Choroid plexus epithelial cell (primary cell): Measurements from ENCODE around the gene MCF2L2.
"Not testable (repeated sequence)": the region's sequence is repeated elsewhere in the genome, so short reads cannot be mapped to it uniquely, and the experiment has no call there.

Source experiments
- DNase-seq: peaks from one replicate; pipeline ENCODE4 v3.0.0-alpha.2; 2010; ENCODE audit warnings: low read depth
- H3K4me3 ChIP-seq: 2 replicates; pipeline ENCODE4 v1.5.1; 2011; ENCODE audit warnings: low read depth, mild to moderate bottlenecking, control low read depth, low read length, moderate library complexity
- CTCF ChIP-seq: conservative IDR thresholded peaks from 2 replicates; pipeline ENCODE4 v1.5.1; 2011; ENCODE audit warnings: low read depth, mild to moderate bottlenecking, control low read depth, inconsistent platforms, low read length, moderate library complexity

The MCF2L2 gene

GRCh38 chr3:183378008-183378407 is 50.4 kb downstream of the MCF2L2 start:
- DNase-seq, result no peak
- no peak for TF ChIP-seq CTCF
- H3K4me3 ChIP-seq, result no peak overlapping the region

- no peak for TF ChIP-seq CTCF
- no peak overlapping the region for H3K4me3 ChIP-seq
- no peak for DNase-seq
Observed at GRCh38 chr3:183377307-183377959, 51.0 kb downstream of the MCF2L2 start.

DNA sequence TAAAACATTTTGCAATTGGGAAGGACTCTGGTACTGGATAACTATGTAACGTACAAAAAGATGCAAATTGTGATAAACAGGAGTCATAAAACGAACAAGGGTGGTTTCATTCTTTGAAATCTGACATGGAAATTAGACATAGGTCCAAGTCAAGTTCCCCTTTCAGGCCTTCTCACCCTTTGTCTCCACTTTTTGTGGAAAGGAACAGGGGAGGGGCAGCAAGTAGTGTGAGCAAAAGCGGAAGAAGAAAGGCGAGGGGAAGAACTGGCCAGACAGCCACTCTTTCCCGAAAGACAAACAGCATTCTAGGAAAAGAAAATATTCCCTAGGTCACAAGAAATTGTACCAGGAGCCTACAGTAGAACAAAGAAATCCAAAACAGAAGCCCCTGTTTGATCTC is 52.6 kb downstream of the MCF2L2 start:
- no peak for DNase-seq
- no peak for TF ChIP-seq CTCF
- H3K4me3 ChIP-seq, result no peak overlapping the region

GRCh38 chr3:183375337-183375736 is 53.1 kb downstream of the MCF2L2 start:
- H3K4me3 ChIP-seq, result no peak overlapping the region
- peak; percentile 68 for DNase-seq
- no peak for TF ChIP-seq CTCF

DNA sequence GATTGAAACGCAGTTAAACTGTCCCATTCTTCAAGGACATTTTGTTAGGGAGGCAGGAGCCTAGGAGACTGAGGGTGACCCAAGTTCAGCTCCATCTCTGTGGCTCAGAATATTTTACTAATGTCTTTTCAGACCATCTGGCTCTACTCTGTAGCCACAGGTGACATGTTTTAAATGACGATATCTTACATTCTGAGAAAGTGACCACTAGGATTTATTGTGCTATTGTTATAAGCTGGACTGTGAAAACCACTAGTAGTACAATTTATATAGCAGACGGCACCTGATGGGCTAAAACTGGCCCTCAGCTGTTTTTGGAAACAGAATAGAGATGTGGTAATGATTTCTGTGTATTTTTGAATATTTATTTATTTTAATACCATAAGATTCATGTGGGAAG is 55.5 kb downstream of the MCF2L2 start:
- TF ChIP-seq CTCF, result no peak
- H3K4me3 ChIP-seq, result no peak overlapping the region
- no peak for DNase-seq

GRCh38 chr3:183371600-183371968 is 56.8 kb downstream of the MCF2L2 start:
- peak; percentile 28 for DNase-seq
- H3K4me3 ChIP-seq, result not testable (repeated sequence)

- peak; percentile 36 for DNase-seq
- no peak overlapping the region for H3K4me3 ChIP-seq
- TF ChIP-seq CTCF, result no peak
Observed at GRCh38 chr3:183370391-183370790, 58.0 kb downstream of the MCF2L2 start.
